ENCODE measurements around the gene BTBD10. TPM values are rescaled to one million over a fixed set of nuclear protein-coding genes. Genes with fewer than 3 reads are reported as not detected.

BTBD10 gene
- total RNA-seq, 1 experiment from 2014 or later, result 29.6 TPM

GRCh38 chr11:13421561-13421960, 41.5 kb downstream of the BTBD10 start:
- H3K4me1 ChIP-seq (ENCODE audit: control insufficient read depth, insufficient read depth, low read length), result no peaks in the 10 kb centered on the region
- CTCF ChIA-PET, result no interaction called here
- H3K27me3 ChIP-seq (ENCODE audit: control insufficient read depth, insufficient read depth, low read length), result no peaks in the 10 kb centered on the region
- DNase-seq (ENCODE audit: low read depth, low spot score), result no peak
- in situ Hi-C loops (cut with HindIII; ENCODE audit: low pct_unique_long_range_greater_than_20kb, low sequenced_read_pairs), result no loop called here
- H3K9me3 ChIP-seq (ENCODE audit: control insufficient read depth, insufficient read depth, low read depth, low read length), result no peaks in the 10 kb centered on the region
- intact Hi-C loops (cut with micrococcal nuclease; ENCODE audit: unreplicated experiment), result no loop called here
- no peak overlapping the region for H3K27ac ChIP-seq (ENCODE audit: low read length)
- POLR2A ChIA-PET, result interaction anchor here (0.5 kb wide), 1 partner anchor 51 kb away, joined by 9 read pairs; no protein-coding TSS in a partner anchor
- BruUV-seq (replicated peaks), result no TSS peak
- TF ChIP-seq SIN3A (IDR thresholded peaks at IDR 0.05; ENCODE audit: borderline replicate concordance, insufficient read depth, low read depth, low read length) (no peak), POLR2AphosphoS5 (IDR thresholded peaks at IDR 0.05; ENCODE audit: low read depth, low read length) (no peak), TCF7L2 (IDR thresholded peaks at IDR 0.05; ENCODE audit: low read depth, low read length) (no peak), REST (IDR thresholded peaks at IDR 0.05; ENCODE audit: insufficient read depth in 1 of 2, low read depth in 2 of 2, low read length in 1 of 2) (no peak)
- TF ChIP-seq, protein P1, sequence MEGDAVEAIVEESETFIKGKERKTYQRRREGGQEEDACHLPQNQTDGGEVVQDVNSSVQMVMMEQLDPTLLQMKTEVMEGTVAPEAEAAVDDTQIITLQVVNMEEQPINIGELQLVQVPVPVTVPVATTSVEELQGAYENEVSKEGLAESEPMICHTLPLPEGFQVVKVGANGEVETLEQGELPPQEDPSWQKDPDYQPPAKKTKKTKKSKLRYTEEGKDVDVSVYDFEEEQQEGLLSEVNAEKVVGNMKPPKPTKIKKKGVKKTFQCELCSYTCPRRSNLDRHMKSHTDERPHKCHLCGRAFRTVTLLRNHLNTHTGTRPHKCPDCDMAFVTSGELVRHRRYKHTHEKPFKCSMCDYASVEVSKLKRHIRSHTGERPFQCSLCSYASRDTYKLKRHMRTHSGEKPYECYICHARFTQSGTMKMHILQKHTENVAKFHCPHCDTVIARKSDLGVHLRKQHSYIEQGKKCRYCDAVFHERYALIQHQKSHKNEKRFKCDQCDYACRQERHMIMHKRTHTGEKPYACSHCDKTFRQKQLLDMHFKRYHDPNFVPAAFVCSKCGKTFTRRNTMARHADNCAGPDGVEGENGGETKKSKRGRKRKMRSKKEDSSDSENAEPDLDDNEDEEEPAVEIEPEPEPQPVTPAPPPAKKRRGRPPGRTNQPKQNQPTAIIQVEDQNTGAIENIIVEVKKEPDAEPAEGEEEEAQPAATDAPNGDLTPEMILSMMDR (IDR thresholded peaks at IDR 0.05), result no peak
- H3K36me3 ChIP-seq (ENCODE audit: control insufficient read depth, insufficient read depth, low read length), result no peaks in the 10 kb centered on the region
- H3K4me3 ChIP-seq (ENCODE audit: low read depth in 2 of 2, low read length in 2 of 2), result no peak overlapping the region
- no peak for ATAC-seq

- Histone ChIP-seq H3K27me3 (ENCODE audit: control insufficient read depth, insufficient read depth, low read length) (no peaks in the 10 kb centered on the region), H3K9me3 (ENCODE audit: control insufficient read depth, insufficient read depth, low read depth, low read length) (no peaks in the 10 kb centered on the region), H3K4me3 (ENCODE audit: low read depth in 2 of 2, low read length in 2 of 2) (no peak overlapping the region), H3K36me3 (ENCODE audit: control insufficient read depth, insufficient read depth, low read length) (peaks cover 5% of the 10 kb centered on the region; the same call in 1 of the 2 replicates), H3K4me1 (ENCODE audit: control insufficient read depth, insufficient read depth, low read length) (no peaks in the 10 kb centered on the region), H3K27ac (ENCODE audit: low read length) (no peak overlapping the region)
- in situ Hi-C loops (cut with HindIII; ENCODE audit: low pct_unique_long_range_greater_than_20kb, low sequenced_read_pairs) (no loop called here), intact Hi-C loops (cut with micrococcal nuclease; ENCODE audit: unreplicated experiment) (no loop called here)
- POLR2A ChIA-PET, result no interaction called here
- ATAC-seq (no peak), DNase-seq (ENCODE audit: low read depth, low spot score) (no peak)
- no TSS peak for BruUV-seq (replicated peaks)
- CTCF ChIA-PET, result no interaction called here
- TF ChIP-seq, protein P1 (IDR thresholded peaks at IDR 0.05), result no peak
- no peak for TF ChIP-seq REST (IDR thresholded peaks at IDR 0.05; ENCODE audit: insufficient read depth in 1 of 2, low read depth in 2 of 2, low read length in 1 of 2)
- no peak for TF ChIP-seq TCF7L2 (IDR thresholded peaks at IDR 0.05; ENCODE audit: low read depth, low read length)
- no peak for TF ChIP-seq SIN3A (IDR thresholded peaks at IDR 0.05; ENCODE audit: borderline replicate concordance, insufficient read depth, low read depth, low read length)
- no peak for TF ChIP-seq POLR2AphosphoS5 (IDR thresholded peaks at IDR 0.05; ENCODE audit: low read depth, low read length)
Measured at GRCh38 chr11:13415201-13415600, 47.8 kb downstream of the BTBD10 start.

All from Panc1 (cell line).